WTC11 (cell line): ENCODE measurements around the gene RAB5IF. TPM values are rescaled to one million over a fixed set of nuclear protein-coding genes. Genes with fewer than 3 reads are reported as not detected.
A peak's percentile ranks its signal among the peaks of the same experiment; 100 is the strongest.
"Not testable (repeated sequence)": the region's sequence is repeated elsewhere in the genome, so short reads cannot be mapped to it uniquely, and the experiment has no call there.

Source experiments
- ATAC-seq: fragments of 200-7000 bp; cut with Tn5 transposase; 2 replicates; pipeline ENCODE4 v1.10.0; 2021; ENCODE audit warnings: mild to moderate bottlenecking, moderate library complexity
- CTCF ChIA-PET: fragments of 300-600 bp; sonication (Branson Sonifier 250); formaldehyde crosslinking; loops from one replicate; lab custom pipeline; 2021; ENCODE audit warnings: antibody characterized with exemption; lab: Charles Lee
- POLR2A ChIA-PET: fragments of 350-600 bp; sonication (Branson Sonifier 250); formaldehyde crosslinking; loops from one replicate; lab custom pipeline; 2021; ENCODE audit warnings: antibody characterized with exemption; lab: Charles Lee
- DNase-seq: peaks from one replicate; pipeline ENCODE4 v3.0.0; 2021; ENCODE audit warnings: low spot score
- H3K27ac Mint-ChIP-seq: 2 replicates; pipeline ENCODE4 v1.8.0; 2021; ENCODE audit warnings: mixed read lengths
- H3K27me3 Mint-ChIP-seq: 2 replicates; pipeline ENCODE4 v1.8.0; 2021; ENCODE audit warnings: low read depth, mild to moderate bottlenecking, moderate library complexity, mixed read lengths
- H3K36me3 Mint-ChIP-seq: 2 replicates; pipeline ENCODE4 v1.8.0; 2021; ENCODE audit warnings: mixed read lengths
- H3K4me1 Mint-ChIP-seq: 2 replicates; pipeline ENCODE4 v1.8.0; 2022; ENCODE audit warnings: mixed read lengths
- H3K4me3 Mint-ChIP-seq: 2 replicates; pipeline ENCODE4 v1.8.0; 2021; ENCODE audit warnings: mild to moderate bottlenecking, moderate library complexity, mixed read lengths
- H3K9me3 Mint-ChIP-seq: 2 replicates; pipeline ENCODE4 v1.8.0; 2021; ENCODE audit warnings: mixed read lengths
- CREM ChIP-seq: sonication (generic); formaldehyde crosslinking; IDR thresholded peaks from 2 replicates; pipeline ENCODE4 v1.8.1; 2022; ENCODE audit warnings: mild to moderate bottlenecking, missing genetic modification reagents, moderate library complexity
- ELF4 ChIP-seq: sonication (generic); formaldehyde crosslinking; IDR thresholded peaks from 2 replicates; pipeline ENCODE4 v1.8.1; 2022; ENCODE audit warnings: low read depth, mild to moderate bottlenecking, moderate library complexity, missing genetic modification reagents
- EMX1 ChIP-seq: fragments of 250-450 bp; sonication (Bioruptor Pico); IDR thresholded peaks from 2 replicates; pipeline ENCODE4 v1.8.0; 2021; ENCODE audit warnings: mild to moderate bottlenecking
- ETV6 ChIP-seq: sonication (generic); formaldehyde crosslinking; IDR thresholded peaks from 2 replicates; pipeline ENCODE4 v1.8.1; 2022; ENCODE audit warnings: mild to moderate bottlenecking, missing genetic modification reagents
- JUN ChIP-seq: sonication (generic); formaldehyde crosslinking; IDR thresholded peaks from 2 replicates; pipeline ENCODE4 v1.8.0; 2023; ENCODE audit warnings: mild to moderate bottlenecking, missing genetic modification reagents
- NR1H2 ChIP-seq: sonication (generic); formaldehyde crosslinking; IDR thresholded peaks from 2 replicates; pipeline ENCODE4 v1.9.0; 2021; ENCODE audit warnings: mild to moderate bottlenecking, moderate library complexity, missing genetic modification reagents
- NR3C1 ChIP-seq: sonication (generic); formaldehyde crosslinking; conservative IDR thresholded peaks from 2 replicates; pipeline ENCODE4 v1.8.1; 2023; ENCODE audit warnings: low read depth, mild to moderate bottlenecking, missing genetic modification reagents
- SP1 ChIP-seq: sonication (generic); formaldehyde crosslinking; conservative IDR thresholded peaks from 2 replicates; pipeline ENCODE4 v1.8.1; 2022; ENCODE audit warnings: missing genetic modification reagents
- TCF7 ChIP-seq: sonication (generic); formaldehyde crosslinking; IDR thresholded peaks from 2 replicates; pipeline ENCODE4 v1.8.0; 2022; ENCODE audit warnings: mild to moderate bottlenecking, low read depth, missing genetic modification reagents, moderate library complexity
- ZNF121 ChIP-seq: sonication (generic); formaldehyde crosslinking; IDR thresholded peaks from 2 replicates; pipeline ENCODE4 v1.8.0; 2023; ENCODE audit warnings: missing genetic modification reagents
- ZNF138 ChIP-seq: sonication (generic); formaldehyde crosslinking; conservative IDR thresholded peaks from 2 replicates; pipeline ENCODE4 v1.8.1; 2022; ENCODE audit warnings: mild to moderate bottlenecking, moderate library complexity, missing genetic modification reagents
- ZNF232 ChIP-seq: sonication (generic); formaldehyde crosslinking; IDR thresholded peaks from 2 replicates; pipeline ENCODE4 v1.8.0; 2022; ENCODE audit warnings: mild to moderate bottlenecking, missing genetic modification reagents
- ZNF263 ChIP-seq: sonication (generic); formaldehyde crosslinking; IDR thresholded peaks from 2 replicates; pipeline ENCODE4 v1.8.1; 2022; ENCODE audit warnings: low read depth, mild to moderate bottlenecking, moderate library complexity, missing genetic modification reagents
- ZNF396 ChIP-seq: fragments of 250-450 bp; sonication (Bioruptor Pico); IDR thresholded peaks from 2 replicates; pipeline ENCODE4 v1.8.0; 2021; ENCODE audit warnings: mild to moderate bottlenecking, moderate library complexity, borderline replicate concordance
- ZNF416 ChIP-seq: fragments of 250-450 bp; sonication (Bioruptor Pico); IDR thresholded peaks from 2 replicates; pipeline ENCODE4 v1.9.0; 2021; ENCODE audit warnings: mild to moderate bottlenecking, inconsistent platforms
- total RNA-seq: library from RNA; stranded (reverse); gene quantifications from 3 replicates; pipeline ENCODE4 v1.2.3, GENCODE V29; 2021
- TF ChIP-seq, protein P1 (sequence below): sonication (generic); formaldehyde crosslinking; conservative IDR thresholded peaks from 2 replicates; pipeline ENCODE4 v1.8.1; 2023; ENCODE audit warnings: mild to moderate bottlenecking, low read depth, missing genetic modification reagents, moderate library complexity
- TF ChIP-seq, protein P2 (sequence below): fragments of 250-450 bp; sonication (Bioruptor Pico); IDR thresholded peaks from 2 replicates; pipeline ENCODE4 v2.1.2; 2022; ENCODE audit warnings: mild to moderate bottlenecking, moderate library complexity
- TF ChIP-seq, protein P3 (sequence below): fragments of 250-450 bp; sonication (Bioruptor Pico); IDR thresholded peaks from 2 replicates; pipeline ENCODE4 v1.9.0; 2021; ENCODE audit warnings: mild to moderate bottlenecking
- TF ChIP-seq, protein P4 (sequence below): sonication (generic); formaldehyde crosslinking; IDR thresholded peaks from 2 replicates; pipeline ENCODE4 v1.8.1; 2022; ENCODE audit warnings: mild to moderate bottlenecking, moderate library complexity, missing genetic modification reagents
- TF ChIP-seq, protein P5 (sequence below): fragments of 250-450 bp; sonication (Bioruptor Pico); IDR thresholded peaks from 2 replicates; pipeline ENCODE4 v1.9.0; 2021; ENCODE audit warnings: moderate library complexity, mild to moderate bottlenecking, inconsistent platforms, borderline replicate concordance
- TF ChIP-seq, protein P6 (sequence below): sonication (generic); formaldehyde crosslinking; IDR thresholded peaks from 2 replicates; pipeline ENCODE4 v1.8.1; 2023; ENCODE audit warnings: mild to moderate bottlenecking, missing genetic modification reagents

The RAB5IF gene
- total RNA-seq, 1 experiment from 2014 or later: 88.4 TPM

DNA sequence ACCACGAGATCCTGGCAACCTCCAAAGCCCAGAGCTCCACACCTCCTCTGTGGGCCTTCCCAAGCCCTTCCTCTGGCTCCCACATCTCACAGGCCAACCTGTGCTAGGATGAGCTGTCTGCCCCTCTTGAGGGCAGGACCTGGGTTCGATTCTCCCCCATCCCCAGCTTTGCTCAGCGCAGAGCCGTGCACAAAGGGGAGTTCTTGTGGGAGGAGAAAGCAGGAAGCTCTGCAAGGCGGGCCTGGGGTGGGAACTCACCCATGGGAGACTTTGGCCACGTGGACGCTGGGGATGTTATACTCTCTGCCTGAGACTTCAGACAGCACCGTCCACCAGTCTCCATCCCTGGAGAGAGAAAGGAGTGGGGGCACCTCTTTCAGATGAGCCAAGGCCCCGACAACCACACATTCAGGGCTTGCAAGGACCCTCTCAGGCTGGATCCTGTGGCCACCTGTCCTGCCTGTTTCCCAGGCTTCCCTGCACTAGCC is 27.8 kb downstream of the RAB5IF start (continued):
- TF ChIP-seq, protein P1, sequence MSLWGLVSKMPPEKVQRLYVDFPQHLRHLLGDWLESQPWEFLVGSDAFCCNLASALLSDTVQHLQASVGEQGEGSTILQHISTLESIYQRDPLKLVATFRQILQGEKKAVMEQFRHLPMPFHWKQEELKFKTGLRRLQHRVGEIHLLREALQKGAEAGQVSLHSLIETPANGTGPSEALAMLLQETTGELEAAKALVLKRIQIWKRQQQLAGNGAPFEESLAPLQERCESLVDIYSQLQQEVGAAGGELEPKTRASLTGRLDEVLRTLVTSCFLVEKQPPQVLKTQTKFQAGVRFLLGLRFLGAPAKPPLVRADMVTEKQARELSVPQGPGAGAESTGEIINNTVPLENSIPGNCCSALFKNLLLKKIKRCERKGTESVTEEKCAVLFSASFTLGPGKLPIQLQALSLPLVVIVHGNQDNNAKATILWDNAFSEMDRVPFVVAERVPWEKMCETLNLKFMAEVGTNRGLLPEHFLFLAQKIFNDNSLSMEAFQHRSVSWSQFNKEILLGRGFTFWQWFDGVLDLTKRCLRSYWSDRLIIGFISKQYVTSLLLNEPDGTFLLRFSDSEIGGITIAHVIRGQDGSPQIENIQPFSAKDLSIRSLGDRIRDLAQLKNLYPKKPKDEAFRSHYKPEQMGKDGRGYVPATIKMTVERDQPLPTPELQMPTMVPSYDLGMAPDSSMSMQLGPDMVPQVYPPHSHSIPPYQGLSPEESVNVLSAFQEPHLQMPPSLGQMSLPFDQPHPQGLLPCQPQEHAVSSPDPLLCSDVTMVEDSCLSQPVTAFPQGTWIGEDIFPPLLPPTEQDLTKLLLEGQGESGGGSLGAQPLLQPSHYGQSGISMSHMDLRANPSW: no peak
- TF ChIP-seq SP1 (CRISPR knock-in tag) (no peak), ZNF396 (no peak), ZNF138 (CRISPR knock-in tag) (no peak), JUN (CRISPR knock-in tag) (no peak), NR1H2 (CRISPR knock-in tag) (no peak), ZNF232 (CRISPR knock-in tag) (no peak), ELF4 (CRISPR knock-in tag) (no peak)

DNA sequence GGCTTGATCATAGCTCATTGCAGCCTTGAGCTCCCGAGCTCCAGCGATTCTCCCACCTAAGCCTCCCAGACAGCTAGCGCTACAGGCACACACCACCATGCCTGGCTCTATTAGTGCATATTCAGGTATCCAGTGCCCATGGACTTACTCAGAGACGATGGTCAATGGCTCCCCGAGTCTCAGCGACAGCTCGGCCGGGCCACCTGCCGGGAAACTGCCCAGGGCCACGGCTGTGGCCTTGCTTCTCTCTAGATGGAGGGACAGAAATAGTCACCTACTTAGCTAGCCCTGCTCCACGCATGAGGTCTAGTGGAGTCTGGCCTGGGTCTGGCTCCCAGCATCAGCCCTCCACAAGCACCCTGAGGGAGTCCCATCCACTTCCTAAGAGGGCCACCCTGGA is 28.8 kb downstream of the RAB5IF start:
- H3K4me3 Mint-ChIP-seq: no peak overlapping the region
- ChIA-PET CTCF (interaction anchor here (1.0 to 1.1 kb wide), 2 partner anchors 42 to 252 kb away, joined by 3 read pairs; no protein-coding TSS in a partner anchor), POLR2A (no interaction called here)
- no peak overlapping the region for H3K27ac Mint-ChIP-seq
- no peaks in the 10 kb centered on the region for H3K9me3 Mint-ChIP-seq
- 0 out of 2 replicates have a peak, but pooled peaks cover 3% of the 10 kb centered on the region for H3K4me1 Mint-ChIP-seq
- DNase-seq: no peak
- no peaks in the 10 kb centered on the region; the same call in 1 of the 2 replicates for H3K27me3 Mint-ChIP-seq
- no peak for ATAC-seq
- H3K36me3 Mint-ChIP-seq: no peaks in the 10 kb centered on the region
- no peak for TF ChIP-seq EMX1 (CRISPR knock-in tag)
- TF ChIP-seq TCF7 (CRISPR knock-in tag): no peak

DNA sequence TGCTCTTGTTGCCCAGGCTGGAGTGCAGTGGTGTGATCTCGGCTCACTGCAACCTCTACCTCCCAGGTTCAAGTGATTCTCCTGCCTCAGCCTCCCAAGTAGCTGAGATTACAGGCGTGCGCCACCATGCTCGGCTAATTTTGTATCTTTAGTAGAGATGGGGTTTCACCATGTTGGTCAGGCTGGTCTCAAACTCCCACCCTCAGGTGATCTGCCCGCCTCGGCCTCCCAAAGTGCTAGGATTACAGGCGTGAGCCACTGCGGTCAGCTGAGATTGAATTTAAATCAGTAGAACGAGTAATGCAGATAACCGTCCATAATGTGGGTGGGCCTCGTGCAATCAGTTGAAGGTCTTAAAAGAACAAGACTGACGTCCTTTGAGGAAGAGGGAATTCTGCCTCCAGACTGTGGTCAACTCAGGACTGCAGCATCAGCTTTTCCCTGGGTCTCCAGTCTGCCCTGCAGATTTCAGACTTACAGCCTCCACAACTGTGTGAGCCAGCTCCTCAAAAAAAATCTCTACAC is 33.4 kb downstream of the RAB5IF start:
- H3K36me3 Mint-ChIP-seq, CTCF ChIA-PET, DNase-seq, H3K9me3 Mint-ChIP-seq, H3K27ac Mint-ChIP-seq, H3K27me3 Mint-ChIP-seq, H3K4me3 Mint-ChIP-seq, H3K4me1 Mint-ChIP-seq, POLR2A ChIA-PET, ATAC-seq: not testable (repeated sequence)
- peak; percentile 32; the same call in 1 of the 2 replicates for TF ChIP-seq ZNF121 (CRISPR knock-in tag)

DNA sequence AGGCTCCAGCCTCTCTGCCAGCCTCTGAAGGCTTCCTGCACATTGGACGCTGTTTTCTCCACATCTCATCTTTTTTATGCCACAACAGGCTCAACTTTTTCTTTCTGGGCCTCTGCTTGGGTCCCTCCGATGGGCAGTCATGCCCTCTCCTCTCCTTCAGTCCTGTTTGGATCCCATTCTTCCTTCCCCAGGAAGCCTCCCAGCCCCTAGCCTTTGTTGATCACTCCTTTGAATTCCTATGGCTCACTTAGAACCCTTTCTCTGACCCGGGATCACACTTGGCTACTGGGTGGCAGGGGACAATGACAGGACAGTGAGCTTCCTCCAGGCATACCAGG is 35.9 kb downstream of the RAB5IF start:
- H3K27me3 Mint-ChIP-seq: peaks cover 2% of the 10 kb centered on the region
- no peak overlapping the region for H3K4me3 Mint-ChIP-seq
- peaks cover 20% of the 10 kb centered on the region for H3K4me1 Mint-ChIP-seq
- TF ChIP-seq, protein P2, sequence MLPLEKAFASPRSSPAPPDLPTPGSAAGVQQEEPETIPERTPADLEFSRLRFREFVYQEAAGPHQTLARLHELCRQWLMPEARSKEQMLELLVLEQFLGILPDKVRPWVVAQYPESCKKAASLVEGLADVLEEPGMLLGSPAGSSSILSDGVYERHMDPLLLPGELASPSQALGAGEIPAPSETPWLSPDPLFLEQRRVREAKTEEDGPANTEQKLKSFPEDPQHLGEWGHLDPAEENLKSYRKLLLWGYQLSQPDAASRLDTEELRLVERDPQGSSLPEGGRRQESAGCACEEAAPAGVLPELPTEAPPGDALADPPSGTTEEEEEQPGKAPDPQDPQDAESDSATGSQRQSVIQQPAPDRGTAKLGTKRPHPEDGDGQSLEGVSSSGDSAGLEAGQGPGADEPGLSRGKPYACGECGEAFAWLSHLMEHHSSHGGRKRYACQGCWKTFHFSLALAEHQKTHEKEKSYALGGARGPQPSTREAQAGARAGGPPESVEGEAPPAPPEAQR (CRISPR knock-in tag): no peak
- no peak for TF ChIP-seq ZNF416 (CRISPR knock-in tag)
- TF ChIP-seq, protein P3, sequence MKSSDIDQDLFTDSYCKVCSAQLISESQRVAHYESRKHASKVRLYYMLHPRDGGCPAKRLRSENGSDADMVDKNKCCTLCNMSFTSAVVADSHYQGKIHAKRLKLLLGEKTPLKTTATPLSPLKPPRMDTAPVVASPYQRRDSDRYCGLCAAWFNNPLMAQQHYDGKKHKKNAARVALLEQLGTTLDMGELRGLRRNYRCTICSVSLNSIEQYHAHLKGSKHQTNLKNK (CRISPR knock-in tag): no peak
- no peak for ATAC-seq
- H3K9me3 Mint-ChIP-seq: no peaks in the 10 kb centered on the region
- ChIA-PET CTCF (interaction anchor here (1.0 to 1.9 kb wide), 2 partner anchors 9 to 98 kb away, joined by 3 to 11 read pairs; no protein-coding TSS in a partner anchor), POLR2A (no interaction called here)
- DNase-seq: no peak
- H3K27ac Mint-ChIP-seq: peak overlapping the region; percentile 67; the same call in 1 of the 2 replicates
- no peaks in the 10 kb centered on the region for H3K36me3 Mint-ChIP-seq

DNA sequence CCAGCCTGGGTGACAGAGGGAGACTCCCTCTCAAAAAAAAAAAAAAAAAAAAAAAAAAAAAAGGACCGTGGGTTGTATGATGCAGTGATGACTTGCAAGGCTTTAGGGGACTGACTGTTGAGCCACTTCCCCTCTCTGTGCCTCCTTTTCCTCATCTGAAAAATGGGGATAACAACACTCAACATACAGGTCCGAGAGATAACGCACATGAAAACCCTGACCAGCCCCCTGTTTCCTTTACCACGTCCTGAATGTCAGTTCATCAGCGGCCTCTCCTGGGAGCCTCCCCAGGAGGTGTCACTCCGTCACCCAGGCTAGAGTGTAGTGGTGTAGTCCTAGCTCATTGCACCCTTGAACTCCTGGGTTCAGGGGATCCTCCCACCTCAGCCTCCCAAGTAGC is 36.6 kb downstream of the RAB5IF start:
- DNase-seq (no peak), ATAC-seq (no peak)
- Mint-ChIP-seq H3K4me1 (peaks cover 26% of the 10 kb centered on the region), H3K27me3 (peaks cover 2% of the 10 kb centered on the region), H3K4me3 (no peak overlapping the region), H3K36me3 (no peaks in the 10 kb centered on the region), H3K9me3 (no peaks in the 10 kb centered on the region), H3K27ac (no peak overlapping the region)
- CTCF ChIA-PET: interaction anchor here (1.0 to 1.9 kb wide), 3 partner anchors 10 to 98 kb away, joined by 3 to 11 read pairs (median 3); partner anchors contain the start of gene RAB5IF
- POLR2A ChIA-PET: no interaction called here
- TF ChIP-seq NR3C1 (CRISPR knock-in tag): no peak
- TF ChIP-seq ETV6 (CRISPR knock-in tag): no peak
- TF ChIP-seq ZNF263 (CRISPR knock-in tag): no peak
- TF ChIP-seq, protein P4, sequence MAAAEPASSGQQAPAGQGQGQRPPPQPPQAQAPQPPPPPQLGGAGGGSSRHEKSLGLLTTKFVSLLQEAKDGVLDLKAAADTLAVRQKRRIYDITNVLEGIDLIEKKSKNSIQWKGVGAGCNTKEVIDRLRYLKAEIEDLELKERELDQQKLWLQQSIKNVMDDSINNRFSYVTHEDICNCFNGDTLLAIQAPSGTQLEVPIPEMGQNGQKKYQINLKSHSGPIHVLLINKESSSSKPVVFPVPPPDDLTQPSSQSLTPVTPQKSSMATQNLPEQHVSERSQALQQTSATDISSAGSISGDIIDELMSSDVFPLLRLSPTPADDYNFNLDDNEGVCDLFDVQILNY: no peak
- TF ChIP-seq CREM (CRISPR knock-in tag): no peak
- TF ChIP-seq, protein P5, sequence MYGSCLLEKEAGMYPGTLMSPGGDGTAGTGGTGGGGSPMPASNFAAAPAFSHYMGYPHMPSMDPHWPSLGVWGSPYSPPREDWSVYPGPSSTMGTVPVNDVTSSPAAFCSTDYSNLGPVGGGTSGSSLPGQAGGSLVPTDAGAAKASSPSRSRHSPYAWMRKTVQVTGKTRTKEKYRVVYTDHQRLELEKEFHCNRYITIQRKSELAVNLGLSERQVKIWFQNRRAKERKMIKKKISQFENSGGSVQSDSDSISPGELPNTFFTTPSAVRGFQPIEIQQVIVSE (CRISPR knock-in tag): no peak
- TF ChIP-seq, protein P6, sequence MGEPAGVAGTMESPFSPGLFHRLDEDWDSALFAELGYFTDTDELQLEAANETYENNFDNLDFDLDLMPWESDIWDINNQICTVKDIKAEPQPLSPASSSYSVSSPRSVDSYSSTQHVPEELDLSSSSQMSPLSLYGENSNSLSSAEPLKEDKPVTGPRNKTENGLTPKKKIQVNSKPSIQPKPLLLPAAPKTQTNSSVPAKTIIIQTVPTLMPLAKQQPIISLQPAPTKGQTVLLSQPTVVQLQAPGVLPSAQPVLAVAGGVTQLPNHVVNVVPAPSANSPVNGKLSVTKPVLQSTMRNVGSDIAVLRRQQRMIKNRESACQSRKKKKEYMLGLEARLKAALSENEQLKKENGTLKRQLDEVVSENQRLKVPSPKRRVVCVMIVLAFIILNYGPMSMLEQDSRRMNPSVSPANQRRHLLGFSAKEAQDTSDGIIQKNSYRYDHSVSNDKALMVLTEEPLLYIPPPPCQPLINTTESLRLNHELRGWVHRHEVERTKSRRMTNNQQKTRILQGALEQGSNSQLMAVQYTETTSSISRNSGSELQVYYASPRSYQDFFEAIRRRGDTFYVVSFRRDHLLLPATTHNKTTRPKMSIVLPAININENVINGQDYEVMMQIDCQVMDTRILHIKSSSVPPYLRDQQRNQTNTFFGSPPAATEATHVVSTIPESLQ (CRISPR knock-in tag): no peak
